Motor neuron (in vitro differentiated cells): ENCODE measurements around the gene SLC48A1. TPM values are rescaled to one million over a fixed set of nuclear protein-coding genes. Genes with fewer than 3 reads are reported as not detected.
A peak's percentile ranks its signal among the peaks of the same experiment; 100 is the strongest.

ENCODE experiments used
- ATAC-seq, 8 experiments: fragments of 200-7000 bp; cut with Tn5 transposase; replicated peaks in 6 of 8; 2 replicates each; pipeline ENCODE4 v1.8.0; 2021; ENCODE audit warnings: mild to moderate bottlenecking in 8 of 8, moderate library complexity in 8 of 8
- H3K27ac ChIP-seq, 2 donors: fragments of 250-450 bp; sonication (Bioruptor Pico); 2 replicates each; pipeline ENCODE4 v1.9.0; 2021; ENCODE audit warnings: antibody characterized with exemption in 2 of 2, mild to moderate bottlenecking in 2 of 2, moderate library complexity in 1 of 2
- H3K4me1 ChIP-seq, 2 donors: fragments of 250-450 bp; sonication (Bioruptor Pico); replicated peaks in 1 of 2; 2 replicates each; pipeline ENCODE4 v1.6.1; 2021; ENCODE audit warnings: antibody characterized with exemption in 2 of 2, mild to moderate bottlenecking in 2 of 2, moderate library complexity in 1 of 2
- H3K4me3 ChIP-seq, 5 donors: fragments of 250-450 bp; sonication (Bioruptor Pico); 2 replicates each; pipeline ENCODE4 v1.9.0; 2021; ENCODE audit warnings: antibody characterized with exemption in 5 of 5, mild to moderate bottlenecking in 5 of 5, moderate library complexity in 4 of 5
- WGBS, 10 experiments: fragments of 450-650 bp; shearing (Covaris generic); methylation state at CpG; one replicate each; pipeline ENCODE4 v1.0.0; 2022; 5-methylcytosine and 5-hydroxymethylcytosine counted together
- in situ Hi-C, 9 experiments: fragments of 400-800 bp; cut with MboI; loops; one replicate each; pipeline ENCODE4 v1.15.0; 2021; ENCODE audit warnings: low sequenced_read_pairs in 9 of 9, low pct_unique_long_range_greater_than_20kb in 2 of 9; ENCODE audit not compliant: unreplicated experiment in 9 of 9
- total RNA-seq, 8 experiments: library from RNA; unstranded; fragments of 300-600 nt; gene quantifications; 2 replicates each; pipeline versions ENCODE4 v1.2.3 to v1.2.4, GENCODE V29; 2022

SLC48A1 gene
- total RNA-seq, 8 experiments from 2014 or later = 6.9 to 25.0 (median 10.6) TPM

- Histone ChIP-seq H3K27ac (peak overlapping the region in 1 of 2 donors; percentile 23), H3K4me3 (peak overlapping the region; percentile 52 to 95 (median 91)), H3K4me1 (peaks cover 28 to 34% of the 10 kb centered on the region in 2 donors)
- peak; percentile 25 to 43 (median 40) for ATAC-seq
- 5 to 80% (median 30%) methylated on average over 1 to 9 of the region's 17 CpGs; no CpG with 5 or more reads in 1 of the 10 experiments for WGBS, 10 experiments
- in situ Hi-C loops = loop anchor here in 1 of 9 experiments (25.0 kb wide), 1 partner anchor 108 kb away; the partner anchor contains the start of gene RPAP3
Measured at GRCh38 chr12:47820631-47821345, 47.8 kb downstream of the SLC48A1 start.

- no peak overlapping the region for H3K27ac ChIP-seq
- WGBS, 10 experiments = 29 to 100% (median 84%) methylated on average over 1 to 4 of the region's 4 CpGs; no CpG with 5 or more reads in 4 of the 10 experiments
- in situ Hi-C loops = loop anchor here in 1 of 9 experiments (25.0 kb wide), 1 partner anchor 109 kb away; the partner anchor contains the start of gene RPAP3
- ATAC-seq = no peak
- H3K4me1 ChIP-seq = peaks cover 28 to 33% of the 10 kb centered on the region in 2 donors
- peak overlapping the region in 1 of 5 donors; percentile 84 for H3K4me3 ChIP-seq
Measured at GRCh38 chr12:47821346-47821706, 48.3 kb downstream of the SLC48A1 start.

GRCh38 chr12:47822401-47822800 lies 49.4 kb downstream of the SLC48A1 start:
- Histone ChIP-seq H3K4me1 (peaks cover 20 to 22% of the 10 kb centered on the region in 2 donors), H3K27ac (no peak overlapping the region), H3K4me3 (no peak overlapping the region)
- in situ Hi-C loops = loop anchor here in 1 of 9 experiments (25.0 kb wide), 1 partner anchor 110 kb away; the partner anchor contains the start of gene RPAP3
- no peak for ATAC-seq
- 6 to 100% (median 68%) methylated on average over 1 to 2 of the region's 2 CpGs; no CpG with 5 or more reads in 4 of the 10 experiments for WGBS, 10 experiments

- Histone ChIP-seq H3K27ac (no peak overlapping the region), H3K4me1 (peaks cover 19% of the 10 kb centered on the region in 2 donors), H3K4me3 (no peak overlapping the region)
- in situ Hi-C loops = loop anchor here in 1 of 9 experiments (25.0 kb wide), 1 partner anchor 111 kb away; the partner anchor contains the start of gene RPAP3
- ATAC-seq = no peak
- WGBS, 10 experiments = 80 to 100% (median 100%) methylated on average over 1 to 3 of the region's 3 CpGs; no CpG with 5 or more reads in 2 of the 10 experiments
Measured at GRCh38 chr12:47822863-47823262, 49.8 kb downstream of the SLC48A1 start.

- Histone ChIP-seq H3K4me1 (peaks cover 14 to 17% of the 10 kb centered on the region in 2 donors), H3K27ac (no peak overlapping the region), H3K4me3 (no peak overlapping the region)
- WGBS, 10 experiments = 73 to 100% (median 92%) methylated on average over 1 to 5 of the region's 5 CpGs; no CpG with 5 or more reads in 1 of the 10 experiments
- ATAC-seq = no peak
- in situ Hi-C loops = loop anchor here in 1 of 9 experiments (25.0 kb wide), 1 partner anchor 111 kb away; the partner anchor contains the start of gene RPAP3
Measured at GRCh38 chr12:47823422-47824086, 50.5 kb downstream of the SLC48A1 start.

GRCh38 chr12:47824198-47824597 lies 51.2 kb downstream of the SLC48A1 start:
- ATAC-seq = no peak
- Histone ChIP-seq H3K27ac (no peak overlapping the region), H3K4me3 (no peak overlapping the region), H3K4me1 (peaks cover 12 to 14% of the 10 kb centered on the region in 2 donors)
- WGBS, 10 experiments = 86% methylated on average over 2 of the region's 2 CpGs; no CpG with 5 or more reads in 9 of the 10 experiments
- in situ Hi-C loops = loop anchor here in 1 of 9 experiments (25.0 kb wide), 1 partner anchor 112 kb away; the partner anchor contains the start of gene RPAP3

GRCh38 chr12:47824635-47825034 lies 51.6 kb downstream of the SLC48A1 start:
- ATAC-seq = no peak
- in situ Hi-C loops = loop anchor here in 3 of 9 experiments (25.0 kb wide), 1 partner anchor 112 kb away; the partner anchor contains the start of gene RPAP3 (in 3 of the 3)
- WGBS, 10 experiments = 58 to 100% (median 80%) methylated on average over 1 to 3 of the region's 3 CpGs

GRCh38 chr12:47825173-47825639 lies 52.2 kb downstream of the SLC48A1 start:
- Histone ChIP-seq H3K4me1 (peaks cover 14% of the 10 kb centered on the region in 2 donors), H3K4me3 (no peak overlapping the region), H3K27ac (no peak overlapping the region)
- no peak for ATAC-seq
- WGBS, 10 experiments = 0 to 88% (median 60%) methylated on average over 1 to 5 of the region's 6 CpGs; no CpG with 5 or more reads in 1 of the 10 experiments
- in situ Hi-C loops = loop anchor here in 2 of 9 experiments (25.0 kb wide), 1 partner anchor 113 kb away; the partner anchor contains the start of gene RPAP3 (in 2 of the 2)

More at GRCh38 chr12:47824635-47825034, 51.6 kb downstream of the SLC48A1 start:
- H3K4me1 ChIP-seq = peaks cover 14% of the 10 kb centered on the region in 2 donors
- H3K27ac ChIP-seq = no peak overlapping the region
- H3K4me3 ChIP-seq = no peak overlapping the region

- peak in 5 of 8 experiments; percentile 22 to 75 (median 64) for ATAC-seq
- peaks cover 4% of the 10 kb centered on the region in 2 donors for H3K4me1 ChIP-seq
- 24 to 91% (median 85%) methylated on average over 2 to 10 of the region's 14 CpGs; no CpG with 5 or more reads in 3 of the 10 experiments for WGBS, 10 experiments
- no peak overlapping the region for H3K27ac ChIP-seq
- H3K4me3 ChIP-seq = no peak overlapping the region
- in situ Hi-C loops = loop anchor here in 2 of 9 experiments (25.0 kb wide), 1 partner anchor 116 kb away; the partner anchor contains the start of gene RPAP3 (in 2 of the 2)
Measured at GRCh38 chr12:47828008-47828975, 55.3 kb downstream of the SLC48A1 start.

- Histone ChIP-seq H3K27ac (no peak overlapping the region), H3K4me3 (no peak overlapping the region), H3K4me1 (peaks cover 4% of the 10 kb centered on the region in 2 donors)
- ATAC-seq = peak in 6 of 8 experiments; percentile 33 to 91 (median 72)
- 33 to 94% (median 78%) methylated on average over 1 to 4 of the region's 7 CpGs; no CpG with 5 or more reads in 5 of the 10 experiments for WGBS, 10 experiments
- in situ Hi-C loops = loop anchor here in 2 of 9 experiments (25.0 kb wide), 1 partner anchor 117 kb away; the partner anchor contains the start of gene RPAP3 (in 2 of the 2)
Measured at GRCh38 chr12:47828976-47829482, 56.0 kb downstream of the SLC48A1 start.

- Histone ChIP-seq H3K27ac (no peak overlapping the region), H3K4me3 (no peak overlapping the region), H3K4me1 (peaks cover 4% of the 10 kb centered on the region in 2 donors)
- WGBS, 10 experiments = 63 to 100% (median 75%) methylated on average over 1 to 4 of the region's 4 CpGs; no CpG with 5 or more reads in 1 of the 10 experiments
- in situ Hi-C loops = loop anchor here in 2 of 9 experiments (25.0 kb wide), 1 partner anchor 117 kb away; the partner anchor contains the start of gene RPAP3 (in 2 of the 2)
- no peak for ATAC-seq
Measured at GRCh38 chr12:47829584-47829983, 56.5 kb downstream of the SLC48A1 start.
